ENCODE results near the gene SEZ6. TPM values are rescaled to one million over a fixed set of nuclear protein-coding genes. Genes with fewer than 3 reads are reported as not detected.

Gene SEZ6
- total RNA-seq, 1 donor from 2014 or later: not detected

GRCh38 chr17:28959471-28959871 lies 46.4 kb downstream of the SEZ6 start:
- no peaks in the 10 kb centered on the region for H3K4me1 Mint-ChIP-seq (ENCODE audit: low read depth)
- no peak overlapping the region for H3K27ac Mint-ChIP-seq
- no peaks in the 10 kb centered on the region for H3K36me3 Mint-ChIP-seq (ENCODE audit: low read depth)
- H3K27me3 Mint-ChIP-seq (ENCODE audit: insufficient read depth): peaks cover 4% of the 10 kb centered on the region
- no peak overlapping the region for H3K4me3 Mint-ChIP-seq
- DNase-seq (ENCODE audit: low spot score): no peak
- H3K9me3 Mint-ChIP-seq: no peaks in the 10 kb centered on the region
- intact Hi-C loops (cut with micrococcal nuclease): loop anchor here (10.0 kb wide), 1 partner anchor 385 kb away; the partner anchor contains the start of genes ALDOC and PIGS

GRCh38 chr17:28958820-28959455 lies 46.9 kb downstream of the SEZ6 start:
- DNase-seq (ENCODE audit: low spot score): no peak
- H3K27ac Mint-ChIP-seq: no peak overlapping the region
- no peaks in the 10 kb centered on the region for H3K9me3 Mint-ChIP-seq
- H3K4me1 Mint-ChIP-seq (ENCODE audit: low read depth): no peaks in the 10 kb centered on the region
- peaks cover 4% of the 10 kb centered on the region for H3K27me3 Mint-ChIP-seq (ENCODE audit: insufficient read depth)
- no peak overlapping the region for H3K4me3 Mint-ChIP-seq
- intact Hi-C loops (cut with micrococcal nuclease): loop anchor here (10.0 kb wide), 1 partner anchor 384 kb away; the partner anchor contains the start of genes ALDOC and PIGS
- H3K36me3 Mint-ChIP-seq (ENCODE audit: low read depth): no peaks in the 10 kb centered on the region

GRCh38 chr17:28957992-28958355 lies 47.9 kb downstream of the SEZ6 start:
- H3K27me3 Mint-ChIP-seq (ENCODE audit: insufficient read depth): peaks cover 4% of the 10 kb centered on the region
- intact Hi-C loops (cut with micrococcal nuclease): loop anchor here (10.0 kb wide), 1 partner anchor 383 kb away; the partner anchor contains the start of genes ALDOC and PIGS
- no peaks in the 10 kb centered on the region for H3K4me1 Mint-ChIP-seq (ENCODE audit: low read depth)
- H3K9me3 Mint-ChIP-seq: no peaks in the 10 kb centered on the region
- no peak overlapping the region for H3K4me3 Mint-ChIP-seq
- DNase-seq (ENCODE audit: low spot score): no peak
- H3K27ac Mint-ChIP-seq: no peak overlapping the region
- H3K36me3 Mint-ChIP-seq (ENCODE audit: low read depth): no peaks in the 10 kb centered on the region

DNA sequence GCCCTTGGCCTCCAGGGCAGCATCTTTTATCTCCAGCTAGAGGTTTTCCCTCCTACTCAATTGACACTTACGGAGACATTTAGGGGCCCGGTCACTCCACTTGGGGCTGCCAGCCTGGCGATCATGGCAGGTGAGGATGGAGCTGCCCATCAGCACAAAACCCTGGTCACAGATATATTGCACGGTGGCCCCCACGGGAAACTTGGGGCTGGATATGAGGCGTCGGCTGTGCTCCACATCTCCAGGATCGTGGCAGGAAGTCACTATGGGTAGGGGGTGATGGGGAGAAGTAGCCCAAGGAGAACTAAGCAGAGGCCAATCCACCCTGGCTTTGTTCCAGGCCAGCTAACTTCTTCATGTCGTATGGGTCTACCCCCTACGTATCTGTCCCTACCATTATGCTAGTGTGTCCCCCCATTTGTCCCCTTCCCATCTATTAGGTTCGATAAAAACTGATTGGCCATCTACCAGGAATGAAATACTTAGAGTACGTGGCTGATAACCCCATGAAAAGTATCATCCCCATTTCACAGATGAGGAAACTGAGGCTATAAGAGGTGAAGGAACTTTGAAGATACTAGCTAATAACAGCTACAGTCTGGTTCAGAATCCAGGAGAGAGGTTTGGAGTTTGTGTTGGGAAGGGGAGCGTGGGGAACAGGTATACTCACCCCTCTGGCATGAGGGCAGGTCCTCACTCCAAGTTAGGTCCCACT lies 48.4 kb downstream of the SEZ6 start:
- Mint-ChIP-seq H3K27ac (no peak overlapping the region), H3K36me3 (ENCODE audit: low read depth) (no peaks in the 10 kb centered on the region), H3K9me3 (no peaks in the 10 kb centered on the region), H3K4me1 (ENCODE audit: low read depth) (no peaks in the 10 kb centered on the region), H3K4me3 (no peak overlapping the region), H3K27me3 (ENCODE audit: insufficient read depth) (peaks cover 4% of the 10 kb centered on the region)
- DNase-seq (ENCODE audit: low spot score): no peak
- intact Hi-C loops (cut with micrococcal nuclease): loop anchor here (10.0 kb wide), 1 partner anchor 383 kb away; the partner anchor contains the start of genes ALDOC and PIGS

DNA sequence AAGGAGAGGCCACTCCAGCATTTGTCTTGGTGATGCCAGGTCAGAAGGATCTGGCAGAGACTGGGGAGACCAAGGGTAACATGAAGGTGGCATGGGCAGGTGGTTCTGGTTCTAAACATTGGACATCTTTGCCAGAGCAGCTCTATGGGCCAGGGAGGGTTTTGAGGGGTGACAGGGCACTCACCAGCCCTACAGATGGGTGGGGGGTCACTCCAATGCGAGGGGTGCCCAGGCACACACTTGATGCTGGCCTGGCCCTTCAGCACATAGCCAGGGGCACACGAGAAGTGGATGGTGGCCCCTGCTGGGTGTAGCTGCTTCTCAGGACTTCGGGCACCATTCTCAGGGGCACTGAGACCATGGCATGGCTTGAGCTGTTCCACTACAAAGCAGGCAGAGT lies 49.0 kb downstream of the SEZ6 start:
- Mint-ChIP-seq H3K27me3 (ENCODE audit: insufficient read depth) (peaks cover under 1% of the 10 kb centered on the region), H3K27ac (no peak overlapping the region), H3K4me1 (ENCODE audit: low read depth) (no peaks in the 10 kb centered on the region), H3K36me3 (ENCODE audit: low read depth) (no peaks in the 10 kb centered on the region), H3K4me3 (no peak overlapping the region), H3K9me3 (no peaks in the 10 kb centered on the region)
- DNase-seq (ENCODE audit: low spot score): no peak
- intact Hi-C loops (cut with micrococcal nuclease): loop anchor here (10.0 kb wide), 1 partner anchor 382 kb away; the partner anchor contains the start of genes ALDOC and PIGS

DNA sequence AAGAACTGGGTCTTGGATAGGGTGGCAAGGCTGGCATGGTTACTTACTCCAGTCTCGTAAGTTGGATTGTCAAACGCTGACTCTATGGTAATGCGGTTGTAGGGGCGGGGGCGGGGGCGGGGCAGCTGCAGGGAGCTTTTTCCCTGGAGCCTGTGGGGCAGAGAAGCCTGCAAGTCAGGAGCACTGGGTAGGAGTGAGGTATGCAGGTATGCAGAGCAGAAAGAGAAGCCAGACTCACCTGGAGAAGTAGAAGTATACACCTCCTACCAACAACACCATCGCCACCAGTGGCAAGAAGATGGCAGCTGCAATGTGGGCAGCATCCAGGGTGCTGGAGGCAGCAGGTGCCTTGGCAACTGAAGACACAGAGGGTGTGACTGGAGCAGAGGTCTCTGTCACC lies 49.7 kb downstream of the SEZ6 start:
- no peaks in the 10 kb centered on the region for H3K27me3 Mint-ChIP-seq (ENCODE audit: insufficient read depth)
- DNase-seq (ENCODE audit: low spot score): no peak
- no peaks in the 10 kb centered on the region for H3K36me3 Mint-ChIP-seq (ENCODE audit: low read depth)
- no peaks in the 10 kb centered on the region for H3K9me3 Mint-ChIP-seq
- no peaks in the 10 kb centered on the region for H3K4me1 Mint-ChIP-seq (ENCODE audit: low read depth)
- no peak overlapping the region for H3K4me3 Mint-ChIP-seq
- H3K27ac Mint-ChIP-seq: no peak overlapping the region
- intact Hi-C loops (cut with micrococcal nuclease): loop anchor here (10.0 kb wide), 1 partner anchor 381 kb away; the partner anchor contains the start of genes ALDOC and PIGS

GRCh38 chr17:28955408-28955807 lies 50.4 kb downstream of the SEZ6 start:
- Mint-ChIP-seq H3K4me3 (no peak overlapping the region), H3K36me3 (ENCODE audit: low read depth) (no peaks in the 10 kb centered on the region), H3K4me1 (ENCODE audit: low read depth) (no peaks in the 10 kb centered on the region), H3K27ac (no peak overlapping the region), H3K27me3 (ENCODE audit: insufficient read depth) (no peaks in the 10 kb centered on the region), H3K9me3 (no peaks in the 10 kb centered on the region)
- intact Hi-C loops (cut with micrococcal nuclease): loop anchor here (10.0 kb wide), 1 partner anchor 381 kb away; the partner anchor contains the start of genes ALDOC and PIGS
- DNase-seq (ENCODE audit: low spot score): no peak

GRCh38 chr17:28954886-28955285 lies 50.9 kb downstream of the SEZ6 start:
- Mint-ChIP-seq H3K36me3 (ENCODE audit: low read depth) (no peaks in the 10 kb centered on the region), H3K27me3 (ENCODE audit: insufficient read depth) (no peaks in the 10 kb centered on the region), H3K4me1 (ENCODE audit: low read depth) (no peaks in the 10 kb centered on the region), H3K9me3 (no peaks in the 10 kb centered on the region), H3K27ac (no peak overlapping the region), H3K4me3 (no peak overlapping the region)
- no peak for DNase-seq (ENCODE audit: low spot score)
- intact Hi-C loops (cut with micrococcal nuclease): loop anchor here (5.0 to 10.0 kb wide), 5 partner anchors 213 to 638 kb away; partner anchors contain the start of genes ALDOC, PIGS, SDF2 and SPAG5

GRCh38 chr17:28953444-28954118 lies 52.3 kb downstream of the SEZ6 start:
- Mint-ChIP-seq H3K4me1 (ENCODE audit: low read depth) (peaks cover 2% of the 10 kb centered on the region), H3K4me3 (peak overlapping the region; percentile 39), H3K27me3 (ENCODE audit: insufficient read depth) (no peaks in the 10 kb centered on the region), H3K27ac (no peak overlapping the region), H3K36me3 (ENCODE audit: low read depth) (peaks cover 2% of the 10 kb centered on the region), H3K9me3 (no peaks in the 10 kb centered on the region)
- peak; percentile 30 for DNase-seq (ENCODE audit: low spot score)
- intact Hi-C loops (cut with micrococcal nuclease): loop anchor here (2.0 to 10.0 kb wide), 6 partner anchors 141 to 636 kb away; partner anchors contain the start of genes ALDOC, PIGS, SDF2 and SPAG5

- peak; percentile 96 for DNase-seq (ENCODE audit: low spot score)
- Mint-ChIP-seq H3K9me3 (no peaks in the 10 kb centered on the region), H3K27ac (no peak overlapping the region), H3K27me3 (ENCODE audit: insufficient read depth) (no peaks in the 10 kb centered on the region), H3K4me3 (no peak overlapping the region), H3K36me3 (ENCODE audit: low read depth) (peaks cover 10% of the 10 kb centered on the region), H3K4me1 (ENCODE audit: low read depth) (peaks cover 15% of the 10 kb centered on the region)
- intact Hi-C loops (cut with micrococcal nuclease): loop anchor here (1.0 to 10.0 kb wide), 14 partner anchors 98 to 635 kb away; partner anchors contain the start of genes ABHD15, ALDOC, BLTP2 and FAM222B
Measured at GRCh38 chr17:28951991-28952975, 53.5 kb downstream of the SEZ6 start.

GRCh38 chr17:28951428-28951990 lies 54.3 kb downstream of the SEZ6 start, which contains the start of gene PHF12:
PHF12 (minus strand) TSS chr17:28951518; CDS start chr17:28950960, 558 bp downstream.
- intact Hi-C loops (cut with micrococcal nuclease): loop anchor here (2.0 to 10.0 kb wide), 7 partner anchors 109 to 634 kb away; partner anchors contain the start of genes ABHD15, ALDOC, FAM222B and PIGS
- H3K27ac Mint-ChIP-seq: peak within 1 kb of the TSS; percentile 92
- peak; percentile 100 for DNase-seq (ENCODE audit: low spot score)
- H3K27me3 Mint-ChIP-seq (ENCODE audit: insufficient read depth): no peaks in the 10 kb centered on the region
- H3K4me1 Mint-ChIP-seq (ENCODE audit: low read depth): peaks cover 18% of the 10 kb centered on the region
- peak within 1 kb of the TSS; percentile 97 for H3K4me3 Mint-ChIP-seq
- peaks cover 10% of the 10 kb centered on the region for H3K36me3 Mint-ChIP-seq (ENCODE audit: low read depth)
- no peaks in the 10 kb centered on the region for H3K9me3 Mint-ChIP-seq
